HEK293 (cell line): ENCODE measurements around the gene NUDT6.

ENCODE experiments used
- ATF2 ChIP-seq: fragments of 450-650 bp; formaldehyde crosslinking; IDR thresholded peaks from 2 replicates; pipeline ENCODE4 v1.5.1; 2016; ENCODE audit warnings: missing biosample characterization, missing genetic modification characterization, low read depth
- GLI4 ChIP-seq: fragments of 450-650 bp; formaldehyde crosslinking; IDR thresholded peaks from 2 replicates; pipeline ENCODE4 v1.5.1; 2016; ENCODE audit warnings: missing biosample characterization, missing genetic modification characterization
- KLF10 ChIP-seq: fragments of 450-650 bp; IDR thresholded peaks from 2 replicates; pipeline ENCODE4 v1.5.1; 2018; ENCODE audit warnings: missing biosample characterization, mild to moderate bottlenecking, missing genetic modification characterization
- ZNF777 ChIP-seq: fragments of 450-650 bp; formaldehyde crosslinking; IDR thresholded peaks from 2 replicates; pipeline ENCODE4 v1.5.1; 2017; ENCODE audit warnings: missing biosample characterization, missing genetic modification characterization, borderline replicate concordance
- TF ChIP-seq, protein P1 (sequence below): fragments of 450-650 bp; formaldehyde crosslinking; IDR thresholded peaks from 2 replicates; pipeline ENCODE4 v1.5.1; 2016; ENCODE audit warnings: missing biosample characterization, missing genetic modification characterization

DNA sequence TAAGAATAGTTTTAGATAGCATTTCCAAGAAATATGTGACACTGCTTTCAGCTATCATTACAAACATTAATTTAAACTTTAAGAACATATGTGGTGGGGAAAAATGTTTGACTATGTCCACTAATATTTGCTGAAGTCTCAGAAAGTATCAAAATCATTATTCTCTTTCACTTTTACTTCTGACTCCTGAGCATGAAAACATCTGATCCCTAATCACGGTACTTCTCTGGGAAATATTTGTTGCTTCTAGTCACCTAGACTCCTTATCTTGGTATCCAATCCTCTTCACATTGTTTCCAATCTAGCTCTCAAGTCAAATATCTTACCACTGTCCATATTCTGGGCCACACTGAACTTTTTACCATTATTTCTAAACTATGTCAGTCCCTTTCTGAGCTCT, 10.8 kb downstream of the NUDT6 start:
- TF ChIP-seq ZNF777 (no peak), KLF10 (no peak), ATF2 (tag by site-specific recombination) (no peak), GLI4 (no peak)
- TF ChIP-seq, protein P1, sequence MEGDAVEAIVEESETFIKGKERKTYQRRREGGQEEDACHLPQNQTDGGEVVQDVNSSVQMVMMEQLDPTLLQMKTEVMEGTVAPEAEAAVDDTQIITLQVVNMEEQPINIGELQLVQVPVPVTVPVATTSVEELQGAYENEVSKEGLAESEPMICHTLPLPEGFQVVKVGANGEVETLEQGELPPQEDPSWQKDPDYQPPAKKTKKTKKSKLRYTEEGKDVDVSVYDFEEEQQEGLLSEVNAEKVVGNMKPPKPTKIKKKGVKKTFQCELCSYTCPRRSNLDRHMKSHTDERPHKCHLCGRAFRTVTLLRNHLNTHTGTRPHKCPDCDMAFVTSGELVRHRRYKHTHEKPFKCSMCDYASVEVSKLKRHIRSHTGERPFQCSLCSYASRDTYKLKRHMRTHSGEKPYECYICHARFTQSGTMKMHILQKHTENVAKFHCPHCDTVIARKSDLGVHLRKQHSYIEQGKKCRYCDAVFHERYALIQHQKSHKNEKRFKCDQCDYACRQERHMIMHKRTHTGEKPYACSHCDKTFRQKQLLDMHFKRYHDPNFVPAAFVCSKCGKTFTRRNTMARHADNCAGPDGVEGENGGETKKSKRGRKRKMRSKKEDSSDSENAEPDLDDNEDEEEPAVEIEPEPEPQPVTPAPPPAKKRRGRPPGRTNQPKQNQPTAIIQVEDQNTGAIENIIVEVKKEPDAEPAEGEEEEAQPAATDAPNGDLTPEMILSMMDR = no peak
